Duodenal mucosa (tissue), 2 donors: ENCODE measurements around the gene CA6.

ENCODE experiments used
- H3K27ac ChIP-seq: one replicate; pipeline ENCODE4 v1.7.0; 2013; ENCODE audit warnings: low read depth, low read length
- H3K27me3 ChIP-seq, 2 donors: one replicate each; pipeline ENCODE4 v1.7.0; 2013; ENCODE audit warnings: low read length in 2 of 2, control low read depth in 1 of 2; ENCODE audit not compliant: insufficient read depth in 2 of 2, control insufficient read depth in 1 of 2
- H3K36me3 ChIP-seq, 2 donors: one replicate each; pipeline ENCODE4 v1.7.0; 2013; ENCODE audit warnings: low read length in 2 of 2, control low read depth in 1 of 2; ENCODE audit not compliant: insufficient read depth in 2 of 2, control insufficient read depth in 1 of 2
- H3K4me1 ChIP-seq, 2 donors: one replicate each; pipeline ENCODE4 v1.7.0; 2013; ENCODE audit warnings: low read length in 2 of 2, control low read depth in 1 of 2; ENCODE audit not compliant: insufficient read depth in 2 of 2, control insufficient read depth in 1 of 2
- H3K4me3 ChIP-seq, 2 donors: one replicate each; pipeline ENCODE4 v1.7.0; 2013; ENCODE audit warnings: low read length in 2 of 2, low read depth in 1 of 2
- H3K9ac ChIP-seq, 2 donors: one replicate each; pipeline ENCODE4 v1.7.0; 2013; ENCODE audit warnings: low read length in 2 of 2, low read depth in 1 of 2
- H3K9me3 ChIP-seq, 2 donors: one replicate each; pipeline ENCODE4 v1.7.0; 2013; ENCODE audit warnings: low read length in 2 of 2, control low read depth in 1 of 2; ENCODE audit not compliant: control insufficient read depth in 1 of 2

CA6 gene

GRCh38 chr1:8943498-8944405, 1.9 kb upstream of the CA6 start:
- Histone ChIP-seq H3K4me3 (no peak overlapping the region), H3K9me3 (no peaks in the 10 kb centered on the region), H3K4me1 (no peaks in the 10 kb centered on the region), H3K27ac (no peak overlapping the region), H3K27me3 (no peaks in the 10 kb centered on the region), H3K9ac (no peak overlapping the region), H3K36me3 (no peaks in the 10 kb centered on the region)

- Histone ChIP-seq H3K27me3 (no peaks in the 10 kb centered on the region), H3K36me3 (no peaks in the 10 kb centered on the region), H3K4me3 (no peak overlapping the region), H3K4me1 (no peaks in the 10 kb centered on the region), H3K9me3 (no peaks in the 10 kb centered on the region), H3K27ac (no peak overlapping the region), H3K9ac (no peak overlapping the region)
These were observed 1.5 kb downstream of the CA6 start for GRCh38 chr1:8947127-8947691.

- no peak overlapping the region for H3K9ac ChIP-seq
- no peaks in the 10 kb centered on the region for H3K36me3 ChIP-seq
- H3K27me3 ChIP-seq, result no peaks in the 10 kb centered on the region
- H3K4me3 ChIP-seq, result no peak overlapping the region
- no peak overlapping the region for H3K27ac ChIP-seq
- no peaks in the 10 kb centered on the region for H3K4me1 ChIP-seq
- no peaks in the 10 kb centered on the region for H3K9me3 ChIP-seq
These were observed 4.6 kb downstream of the CA6 start for GRCh38 chr1:8950309-8950708.

GRCh38 chr1:8951231-8951630, 5.6 kb downstream of the CA6 start:
- Histone ChIP-seq H3K27ac (no peak overlapping the region), H3K9ac (no peak overlapping the region), H3K9me3 (no peaks in the 10 kb centered on the region), H3K4me3 (no peak overlapping the region), H3K27me3 (no peaks in the 10 kb centered on the region), H3K36me3 (no peaks in the 10 kb centered on the region), H3K4me1 (no peaks in the 10 kb centered on the region)

GRCh38 chr1:8955406-8955805, 9.7 kb downstream of the CA6 start:
- Histone ChIP-seq H3K27ac (no peak overlapping the region), H3K4me1 (no peaks in the 10 kb centered on the region), H3K36me3 (no peaks in the 10 kb centered on the region), H3K9ac (no peak overlapping the region), H3K27me3 (no peaks in the 10 kb centered on the region), H3K4me3 (no peak overlapping the region), H3K9me3 (no peaks in the 10 kb centered on the region)

- Histone ChIP-seq H3K27ac (no peak overlapping the region), H3K36me3 (no peaks in the 10 kb centered on the region), H3K9ac (no peak overlapping the region), H3K9me3 (no peaks in the 10 kb centered on the region), H3K4me1 (no peaks in the 10 kb centered on the region), H3K4me3 (no peak overlapping the region), H3K27me3 (no peaks in the 10 kb centered on the region)
These were observed 11.0 kb downstream of the CA6 start for GRCh38 chr1:8956461-8957349.

GRCh38 chr1:8962812-8963530, 17.3 kb downstream of the CA6 start:
- Histone ChIP-seq H3K9ac (no peak overlapping the region), H3K27me3 (no peaks in the 10 kb centered on the region), H3K4me1 (peaks cover 0 to 8% of the 10 kb centered on the region in 2 donors), H3K9me3 (no peaks in the 10 kb centered on the region), H3K4me3 (no peak overlapping the region), H3K27ac (no peak overlapping the region), H3K36me3 (no peaks in the 10 kb centered on the region)

- Histone ChIP-seq H3K9ac (no peak overlapping the region), H3K4me1 (peaks cover 0 to 8% of the 10 kb centered on the region in 2 donors), H3K27ac (no peak overlapping the region), H3K9me3 (no peaks in the 10 kb centered on the region), H3K4me3 (no peak overlapping the region), H3K36me3 (no peaks in the 10 kb centered on the region), H3K27me3 (no peaks in the 10 kb centered on the region)
These were observed 18.3 kb downstream of the CA6 start for GRCh38 chr1:8963963-8964362.

- Histone ChIP-seq H3K27me3 (no peaks in the 10 kb centered on the region), H3K4me3 (no peak overlapping the region), H3K36me3 (no peaks in the 10 kb centered on the region), H3K27ac (no peak overlapping the region), H3K9me3 (no peaks in the 10 kb centered on the region), H3K4me1 (peaks cover 0 to 8% of the 10 kb centered on the region in 2 donors), H3K9ac (no peak overlapping the region)
These were observed 19.6 kb downstream of the CA6 start for GRCh38 chr1:8965121-8965820.
